ENCODE results near the gene BNIP1.

- TF ChIP-seq CTCF (IDR thresholded peaks at IDR 0.05; ENCODE audit: extremely low read depth in 1 of 2, insufficient read depth in 1 of 2, low read depth in 1 of 2, low read length in 2 of 2), result no peak
- TF ChIP-seq MYC (IDR thresholded peaks at IDR 0.05; ENCODE audit: low read depth, low read length), result no peak
- no peak for TF ChIP-seq POLR2A (IDR thresholded peaks at IDR 0.05; ENCODE audit: low read depth, low read length)
- no peak for TF ChIP-seq EZH2 (IDR thresholded peaks at IDR 0.05; ENCODE audit: borderline replicate concordance, low read depth, low read length, severe bottlenecking)
- no peak for TF ChIP-seq FOS (IDR thresholded peaks at IDR 0.05; ENCODE audit: borderline replicate concordance, insufficient read depth, low read length)
- TF ChIP-seq MAX (IDR thresholded peaks at IDR 0.05; ENCODE audit: insufficient read depth, insufficient read length), result no peak
- TF ChIP-seq POLR2AphosphoS5 (IDR thresholded peaks at IDR 0.05; ENCODE audit: insufficient read depth, low read depth, low read length), result no peak
- TF ChIP-seq JUN (IDR thresholded peaks at IDR 0.05; ENCODE audit: borderline replicate concordance, insufficient read depth, insufficient read length, low read depth), result no peak
- no peak for TF ChIP-seq GATA2 (IDR thresholded peaks at IDR 0.05; ENCODE audit: insufficient read depth, insufficient read length, low read depth, low read length)
These were observed 18.9 kb downstream of the BNIP1 start for GRCh38 chr5:173163219-173163618.

All from endothelial cell of umbilical vein (primary cell).